ENCODE measurements around the gene IFT88.
A peak's percentile ranks its signal among the peaks of the same experiment; 100 is the strongest.

Gene IFT88, protein sequence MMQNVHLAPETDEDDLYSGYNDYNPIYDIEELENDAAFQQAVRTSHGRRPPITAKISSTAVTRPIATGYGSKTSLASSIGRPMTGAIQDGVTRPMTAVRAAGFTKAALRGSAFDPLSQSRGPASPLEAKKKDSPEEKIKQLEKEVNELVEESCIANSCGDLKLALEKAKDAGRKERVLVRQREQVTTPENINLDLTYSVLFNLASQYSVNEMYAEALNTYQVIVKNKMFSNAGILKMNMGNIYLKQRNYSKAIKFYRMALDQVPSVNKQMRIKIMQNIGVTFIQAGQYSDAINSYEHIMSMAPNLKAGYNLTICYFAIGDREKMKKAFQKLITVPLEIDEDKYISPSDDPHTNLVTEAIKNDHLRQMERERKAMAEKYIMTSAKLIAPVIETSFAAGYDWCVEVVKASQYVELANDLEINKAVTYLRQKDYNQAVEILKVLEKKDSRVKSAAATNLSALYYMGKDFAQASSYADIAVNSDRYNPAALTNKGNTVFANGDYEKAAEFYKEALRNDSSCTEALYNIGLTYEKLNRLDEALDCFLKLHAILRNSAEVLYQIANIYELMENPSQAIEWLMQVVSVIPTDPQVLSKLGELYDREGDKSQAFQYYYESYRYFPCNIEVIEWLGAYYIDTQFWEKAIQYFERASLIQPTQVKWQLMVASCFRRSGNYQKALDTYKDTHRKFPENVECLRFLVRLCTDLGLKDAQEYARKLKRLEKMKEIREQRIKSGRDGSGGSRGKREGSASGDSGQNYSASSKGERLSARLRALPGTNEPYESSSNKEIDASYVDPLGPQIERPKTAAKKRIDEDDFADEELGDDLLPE

GRCh38 chr13:20566898-20567874 is at the start of gene IFT88:
Gene IFT88 (plus strand): TSS chr13:20567157. CDS start chr13:20574386, 7,229 bp downstream.
- DNase-seq, result peak in 1 of 2 experiments; percentile 69

DNA sequence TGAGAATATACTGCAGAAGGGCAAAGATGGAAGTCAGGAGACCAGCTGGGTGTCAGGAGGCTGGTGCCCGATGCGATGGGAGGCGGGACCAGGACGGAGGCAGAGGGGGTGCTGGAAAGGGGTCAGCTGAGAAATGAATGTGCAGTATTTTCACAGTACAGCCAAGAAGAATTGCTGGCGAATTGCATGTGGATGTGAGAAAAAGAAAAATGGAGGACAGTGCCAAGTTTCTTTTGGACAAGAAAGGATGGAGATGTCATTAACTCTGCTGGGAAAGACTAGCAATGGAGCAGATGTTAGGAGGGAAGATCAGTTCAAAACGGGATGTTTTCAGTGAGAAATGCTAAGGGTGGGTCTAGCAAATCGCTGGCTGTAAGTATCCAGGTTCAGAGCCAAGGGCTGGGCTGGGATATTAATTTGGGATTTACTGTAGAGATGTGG is 48.3 kb upstream of the IFT88 start:
- no peak for DNase-seq

DNA sequence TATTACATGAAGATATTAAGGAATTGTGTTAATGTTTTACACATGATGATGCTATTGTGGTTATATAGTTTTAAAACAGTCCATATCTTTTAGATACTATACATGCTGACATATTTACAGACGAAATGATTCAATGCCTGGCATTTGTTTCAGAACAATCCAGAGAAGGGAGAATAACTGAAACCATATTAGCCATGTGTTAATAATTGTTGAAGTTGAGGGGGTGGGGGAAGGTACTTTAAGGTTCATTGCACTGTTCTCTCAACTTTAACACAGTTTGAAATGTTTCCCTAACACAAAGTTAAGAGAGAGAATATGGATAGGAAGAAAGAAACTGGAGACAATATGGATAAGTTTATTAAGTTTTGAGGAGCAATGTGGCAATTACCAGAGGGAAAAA is 47.1 kb upstream of the IFT88 start:
- DNase-seq, result no peak

DNA sequence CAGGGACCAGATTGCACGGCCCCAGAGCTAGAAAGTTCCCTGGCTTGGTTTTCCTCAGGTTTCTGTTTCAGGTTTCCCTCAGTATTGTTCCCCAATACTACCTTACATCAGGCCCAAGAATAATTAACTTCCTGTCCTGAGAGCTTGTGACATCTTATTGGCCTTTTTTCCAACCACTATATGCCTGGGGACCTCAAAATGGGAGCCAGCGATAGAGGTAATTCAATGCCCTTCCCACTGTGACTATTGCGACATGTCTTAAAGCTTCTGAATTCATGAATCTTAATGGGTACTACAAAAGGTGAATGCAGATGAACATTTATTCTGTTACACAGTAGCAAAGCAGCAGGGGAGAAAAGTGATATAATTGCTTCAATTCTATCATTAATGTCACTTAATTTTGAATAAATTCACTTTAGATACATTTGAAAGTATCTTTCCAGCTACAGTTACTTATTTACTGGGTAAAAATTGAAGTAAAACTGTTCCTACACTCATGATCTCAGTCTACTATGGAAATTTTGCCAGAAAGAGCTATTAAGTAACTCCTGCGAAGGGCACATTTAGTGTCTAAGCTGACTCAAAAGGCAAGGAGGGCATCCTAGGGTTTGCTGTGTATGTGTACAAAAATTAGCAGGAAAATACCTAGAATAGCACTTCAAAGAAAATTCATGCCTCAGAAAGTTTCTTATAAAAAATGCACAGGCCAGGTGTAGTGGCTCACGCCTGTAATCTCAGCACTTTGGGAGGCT is 45.4 kb upstream of the IFT88 start:
- DNase-seq, result no peak

DNA sequence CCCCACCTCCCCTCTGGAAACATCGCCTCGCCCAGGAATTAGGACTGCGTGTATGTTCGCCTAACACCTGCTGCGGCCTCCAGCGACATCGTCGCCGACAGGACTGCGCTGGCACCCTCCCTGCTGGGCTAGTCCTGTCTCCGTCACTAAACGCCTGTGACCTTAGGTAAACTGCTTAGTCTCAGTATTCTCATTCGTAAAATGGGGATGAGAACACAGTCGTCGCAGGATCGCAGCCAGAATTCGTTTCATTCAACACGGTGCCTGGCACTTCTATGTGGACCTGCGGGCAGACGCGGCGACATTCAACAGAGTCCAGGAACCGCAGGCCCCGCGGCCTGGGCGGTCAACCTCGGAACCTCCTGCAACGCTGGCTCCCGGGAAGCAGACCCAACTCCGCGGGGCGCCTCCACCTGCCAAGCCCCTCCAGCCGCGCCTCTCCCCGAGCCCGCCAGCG is 41.8 kb upstream of the IFT88 start:
- no peak for DNase-seq

GRCh38 chr13:20525601-20526544 is 41.1 kb upstream of the IFT88 start, which contains the start of gene CRYL1:
Gene CRYL1 (minus strand): TSS chr13:20525857. CDS start chr13:20525794, 63 bp downstream.
- peak in 1 of 2 experiments; percentile 25 for DNase-seq

- DNase-seq, result no peak
These were observed 40.3 kb upstream of the IFT88 start for GRCh38 chr13:20526664-20527063.

- no peak for DNase-seq
These were observed 38.5 kb upstream of the IFT88 start for GRCh38 chr13:20528452-20528851.

- DNase-seq, result no peak
These were observed 32.8 kb upstream of the IFT88 start for GRCh38 chr13:20534038-20534608.

DNA sequence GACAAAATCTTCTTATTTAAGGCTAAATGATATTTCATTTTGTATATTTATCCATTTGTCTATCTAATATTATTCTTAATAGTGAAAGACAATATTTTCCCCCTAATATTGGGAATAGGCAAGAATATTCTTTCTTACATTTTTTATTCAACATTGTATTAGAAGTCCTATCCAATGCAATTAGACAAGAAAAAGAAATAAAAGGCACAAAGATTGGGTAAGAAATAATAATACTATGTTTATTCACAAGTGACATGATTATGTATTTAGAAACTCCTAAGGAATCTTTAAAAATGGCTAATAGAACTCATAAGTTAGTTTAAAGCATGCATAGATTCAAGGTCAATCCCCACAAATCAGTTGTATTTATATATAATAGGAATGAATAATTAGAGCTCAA is 30.0 kb upstream of the IFT88 start:
- no peak for DNase-seq

DNA sequence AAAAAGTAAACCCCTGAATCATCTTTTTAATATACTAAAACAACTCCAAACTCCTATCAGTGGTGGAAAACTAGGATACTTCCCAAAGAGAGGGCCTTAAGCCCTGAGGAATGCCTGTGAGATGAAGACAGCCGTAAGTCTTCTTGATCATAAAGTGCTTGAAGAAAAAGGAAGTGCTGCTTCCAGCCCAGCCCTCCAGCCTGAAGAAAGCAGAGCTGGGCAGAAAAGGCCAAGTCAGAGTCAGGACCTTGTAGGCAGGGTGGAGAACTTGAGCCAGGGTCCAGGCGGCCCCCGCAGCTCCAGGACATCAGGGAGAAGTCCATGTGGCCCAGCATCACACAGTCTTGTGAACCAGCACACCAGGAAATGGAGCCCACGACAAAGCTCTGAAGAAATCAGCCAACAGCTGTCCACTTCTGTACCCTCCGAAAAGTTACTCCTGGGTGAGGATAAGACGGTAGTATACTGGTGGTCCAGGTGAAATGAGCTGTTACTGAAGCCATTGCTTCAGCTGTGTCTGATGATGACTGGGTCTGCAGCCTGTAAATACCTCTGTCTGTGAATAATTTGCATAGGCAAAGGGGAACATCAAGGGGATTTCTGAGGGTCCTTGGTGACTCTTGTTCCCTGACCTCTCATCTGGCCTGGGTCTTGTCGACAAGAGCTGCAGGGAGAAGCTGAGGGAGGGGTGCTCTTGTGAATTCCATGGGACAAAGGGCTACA is 22.6 kb upstream of the IFT88 start:
- no peak for DNase-seq

DNA sequence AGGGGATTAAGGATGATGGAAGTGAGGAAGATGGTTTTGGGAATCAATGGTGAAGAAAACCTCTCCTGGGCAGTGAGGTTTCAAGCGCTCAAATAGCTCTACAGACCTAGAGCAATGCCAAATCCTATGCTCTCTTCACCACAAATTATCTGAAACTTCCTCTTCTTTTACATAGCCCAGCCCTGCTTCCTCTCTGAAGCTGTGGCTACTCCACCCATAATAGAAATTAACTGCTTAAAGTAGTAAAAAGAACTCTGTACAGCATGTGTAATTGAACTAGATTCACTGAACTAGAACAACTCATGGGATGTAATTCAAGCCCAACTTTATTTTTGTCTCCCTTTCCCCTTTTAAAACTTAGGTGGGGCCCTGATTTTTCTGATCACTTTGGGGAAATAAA is 20.4 kb upstream of the IFT88 start:
- no peak for DNase-seq

DNA sequence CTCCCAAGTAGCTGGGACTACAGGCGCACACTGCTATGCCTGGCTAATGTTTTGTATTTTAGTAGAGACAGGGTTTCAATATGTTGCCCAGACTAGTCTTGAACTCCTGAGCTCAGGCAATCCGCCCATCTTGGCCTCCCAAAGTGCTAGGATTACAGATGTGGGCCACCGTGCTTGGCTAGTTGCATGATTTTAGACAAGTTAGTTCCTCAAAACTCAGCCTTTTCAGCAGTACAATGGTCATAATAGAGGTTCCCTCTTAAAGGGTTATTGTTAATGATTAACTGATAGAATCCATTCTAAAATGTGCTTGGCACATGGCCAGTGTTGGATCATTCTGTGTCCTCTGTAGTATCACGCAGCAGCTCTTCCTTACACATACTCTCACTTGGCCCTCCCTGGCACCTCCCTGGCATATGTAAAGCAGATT is 19.5 kb upstream of the IFT88 start:
- DNase-seq, result no peak

- DNase-seq, result no peak
These were observed 16.2 kb upstream of the IFT88 start for GRCh38 chr13:20550799-20551198.

GRCh38 chr13:20553311-20553710 is 13.6 kb upstream of the IFT88 start:
- DNase-seq, result no peak

DNA sequence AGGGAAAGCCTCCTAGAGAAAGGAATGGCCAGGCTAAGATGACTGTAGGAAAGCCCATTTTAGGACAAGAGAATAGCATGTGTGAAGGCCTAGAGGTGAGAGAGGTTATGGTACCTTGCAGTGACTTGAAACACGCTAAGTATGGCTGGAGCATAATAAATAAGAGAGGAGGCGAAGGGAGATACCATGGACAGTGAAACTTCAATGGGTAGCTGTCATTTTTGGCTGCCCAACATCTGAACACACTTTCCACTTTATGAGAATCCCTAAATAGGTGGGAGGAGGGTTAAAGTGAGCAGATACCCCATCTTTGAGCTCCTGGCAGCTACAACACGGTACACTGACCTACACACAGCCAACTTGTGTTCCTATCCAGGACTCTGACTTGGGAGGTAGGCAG is 8.0 kb upstream of the IFT88 start:
- DNase-seq, result no peak

GRCh38 chr13:20559659-20560356 is 7.1 kb upstream of the IFT88 start:
- DNase-seq, result no peak

- DNase-seq, result no peak
These were observed 5.2 kb upstream of the IFT88 start for GRCh38 chr13:20561741-20562140.

Data from cerebellar nuclear complex (tissue), 1 donor.